Measurements from ENCODE around the gene POPDC2.
"Not testable (repeated sequence)": the region's sequence is repeated elsewhere in the genome, so short reads cannot be mapped to it uniquely, and the experiment has no call there.

The POPDC2 gene

DNA sequence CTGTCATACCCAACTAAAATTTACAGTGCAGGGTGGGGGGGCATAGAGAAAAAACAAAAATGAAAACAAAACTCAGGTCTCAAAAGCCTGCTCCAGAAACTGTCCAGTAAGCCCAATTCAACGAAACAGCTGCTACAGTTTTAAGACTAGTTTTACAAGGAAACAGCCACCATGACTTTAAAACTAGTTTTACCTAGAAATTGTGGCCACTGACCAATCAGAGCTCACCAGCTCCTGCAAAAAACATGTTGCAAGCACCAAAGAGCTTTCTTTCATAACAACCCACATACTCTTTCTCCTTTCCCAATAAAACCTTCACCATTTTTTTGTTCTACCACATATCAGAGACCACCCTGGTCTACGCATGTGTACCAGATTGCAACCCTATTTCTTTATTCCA, 35.1 kb upstream of the POPDC2 start:
- H3K4me3 ChIP-seq (ENCODE audit: low read depth, low read length), result no peak overlapping the region
- TF ChIP-seq, protein P1, sequence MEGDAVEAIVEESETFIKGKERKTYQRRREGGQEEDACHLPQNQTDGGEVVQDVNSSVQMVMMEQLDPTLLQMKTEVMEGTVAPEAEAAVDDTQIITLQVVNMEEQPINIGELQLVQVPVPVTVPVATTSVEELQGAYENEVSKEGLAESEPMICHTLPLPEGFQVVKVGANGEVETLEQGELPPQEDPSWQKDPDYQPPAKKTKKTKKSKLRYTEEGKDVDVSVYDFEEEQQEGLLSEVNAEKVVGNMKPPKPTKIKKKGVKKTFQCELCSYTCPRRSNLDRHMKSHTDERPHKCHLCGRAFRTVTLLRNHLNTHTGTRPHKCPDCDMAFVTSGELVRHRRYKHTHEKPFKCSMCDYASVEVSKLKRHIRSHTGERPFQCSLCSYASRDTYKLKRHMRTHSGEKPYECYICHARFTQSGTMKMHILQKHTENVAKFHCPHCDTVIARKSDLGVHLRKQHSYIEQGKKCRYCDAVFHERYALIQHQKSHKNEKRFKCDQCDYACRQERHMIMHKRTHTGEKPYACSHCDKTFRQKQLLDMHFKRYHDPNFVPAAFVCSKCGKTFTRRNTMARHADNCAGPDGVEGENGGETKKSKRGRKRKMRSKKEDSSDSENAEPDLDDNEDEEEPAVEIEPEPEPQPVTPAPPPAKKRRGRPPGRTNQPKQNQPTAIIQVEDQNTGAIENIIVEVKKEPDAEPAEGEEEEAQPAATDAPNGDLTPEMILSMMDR (IDR thresholded peaks at IDR 0.05; ENCODE audit: low read depth, low read length), result no peak

DNA sequence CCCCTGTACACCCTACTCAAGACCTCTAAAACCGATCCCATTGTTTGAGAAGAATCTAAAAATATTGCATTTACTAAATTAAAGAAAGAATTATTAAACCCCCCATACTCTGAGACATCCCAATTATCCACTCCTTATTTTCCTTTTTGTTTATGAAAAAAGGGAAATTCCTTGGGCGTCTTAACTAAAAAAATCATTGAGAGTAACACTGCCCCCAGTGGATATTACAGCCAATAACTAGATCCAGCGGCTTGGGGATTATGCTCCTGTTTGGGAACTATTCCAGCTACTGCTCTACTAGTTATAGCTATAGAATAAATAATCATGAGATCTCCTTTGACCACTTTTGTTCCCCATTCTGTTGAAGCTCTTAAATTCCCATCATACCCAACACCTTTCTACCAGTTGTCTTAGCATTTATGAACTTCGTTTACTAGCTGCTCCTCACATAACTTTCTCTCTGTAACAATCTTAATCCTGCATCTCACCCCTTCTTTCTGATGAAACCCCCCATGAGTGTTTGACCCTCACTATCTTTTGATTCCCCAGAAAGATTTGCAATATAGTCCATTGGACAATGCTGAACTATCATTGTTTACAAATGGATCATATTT, 29.8 kb upstream of the POPDC2 start:
- H3K4me3 ChIP-seq (ENCODE audit: low read depth, low read length), result no peak overlapping the region
- TF ChIP-seq, protein P1 (IDR thresholded peaks at IDR 0.05; ENCODE audit: low read depth, low read length), result peak; percentile 38

DNA sequence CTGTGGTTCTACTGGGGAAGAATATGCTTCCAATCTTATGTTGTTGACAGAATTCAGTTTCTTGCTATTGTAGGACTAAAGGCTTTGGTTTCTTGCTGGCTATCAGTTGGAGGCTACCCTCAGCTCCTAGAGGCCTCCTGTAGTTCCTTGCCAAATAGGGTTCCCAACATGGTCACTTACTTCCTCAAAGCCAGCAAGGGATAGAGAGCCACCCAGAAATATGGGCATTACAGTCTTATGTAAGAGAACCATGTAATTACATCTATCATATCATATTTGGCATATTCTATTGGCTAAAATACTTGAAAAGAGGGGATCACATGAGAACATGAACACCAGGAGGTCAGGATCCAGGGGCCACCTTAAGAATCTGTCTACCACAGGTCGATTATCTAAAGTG, 23.0 kb upstream of the POPDC2 start:
- TF ChIP-seq, protein P1 (IDR thresholded peaks at IDR 0.05; ENCODE audit: low read depth, low read length), result no peak
- H3K4me3 ChIP-seq (ENCODE audit: low read depth, low read length), result no peak overlapping the region

DNA sequence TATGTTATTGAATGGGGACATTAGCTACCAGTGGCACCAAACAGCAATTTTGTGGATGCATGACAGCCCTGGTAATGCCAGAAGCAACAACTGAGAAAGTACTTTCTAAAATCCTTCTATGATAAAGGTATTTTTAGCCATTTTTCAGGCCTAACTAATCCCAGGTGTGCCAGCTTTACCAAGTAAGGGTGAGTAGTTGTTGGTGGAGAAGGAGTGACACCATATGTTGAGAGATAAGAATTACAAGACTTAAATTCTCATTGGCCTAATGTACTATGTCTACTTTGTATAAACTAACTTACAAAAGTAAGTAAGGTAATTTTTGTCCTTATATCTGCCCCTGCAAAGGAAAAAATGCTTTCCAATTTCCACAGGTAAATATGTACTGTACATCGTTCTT, 20.9 kb upstream of the POPDC2 start:
- H3K4me3 ChIP-seq (ENCODE audit: low read depth, low read length), result no peak overlapping the region
- TF ChIP-seq, protein P1 (IDR thresholded peaks at IDR 0.05; ENCODE audit: low read depth, low read length), result no peak

DNA sequence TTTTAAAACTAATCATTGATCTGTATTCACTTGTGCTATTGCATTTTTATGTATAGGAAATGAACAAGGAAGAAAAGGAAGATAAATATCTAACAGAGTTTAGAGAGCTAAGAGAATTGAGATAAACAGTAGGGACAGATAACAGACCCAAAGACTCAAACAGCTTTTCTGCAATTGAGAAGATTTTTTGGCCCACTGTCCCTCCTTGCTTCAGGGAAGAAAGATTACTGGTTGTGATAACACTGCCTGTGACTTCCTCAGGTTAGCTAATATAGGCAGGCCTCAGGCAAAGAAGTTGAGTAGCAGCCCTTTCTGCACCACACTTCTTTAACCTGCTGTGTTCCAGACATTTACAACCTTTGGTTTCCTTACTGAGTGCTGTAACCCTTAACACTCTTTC, 19.5 kb upstream of the POPDC2 start:
- no peak overlapping the region for H3K4me3 ChIP-seq (ENCODE audit: low read depth, low read length)
- TF ChIP-seq, protein P1 (IDR thresholded peaks at IDR 0.05; ENCODE audit: low read depth, low read length), result no peak

DNA sequence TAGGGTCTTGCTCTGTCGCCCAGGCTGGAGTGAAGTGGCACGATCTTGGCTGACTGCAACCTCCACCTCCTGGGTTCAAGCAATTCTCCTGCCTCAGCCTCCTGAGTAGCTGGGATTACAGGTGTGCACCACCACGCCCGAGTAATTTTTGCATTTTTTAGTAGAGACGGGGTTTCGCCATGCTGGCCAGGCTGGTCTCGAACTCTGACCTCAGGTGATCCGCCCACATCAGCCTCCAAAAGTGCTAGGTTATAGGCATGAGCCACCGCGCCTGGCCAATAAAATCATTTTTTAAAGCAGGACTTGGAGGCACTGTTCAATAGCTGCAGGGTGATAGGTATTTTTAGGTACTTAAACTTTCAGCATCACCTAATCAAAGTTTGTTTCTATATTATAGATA, 17.8 kb upstream of the POPDC2 start:
- not testable (repeated sequence) for H3K4me3 ChIP-seq (ENCODE audit: low read depth, low read length)

DNA sequence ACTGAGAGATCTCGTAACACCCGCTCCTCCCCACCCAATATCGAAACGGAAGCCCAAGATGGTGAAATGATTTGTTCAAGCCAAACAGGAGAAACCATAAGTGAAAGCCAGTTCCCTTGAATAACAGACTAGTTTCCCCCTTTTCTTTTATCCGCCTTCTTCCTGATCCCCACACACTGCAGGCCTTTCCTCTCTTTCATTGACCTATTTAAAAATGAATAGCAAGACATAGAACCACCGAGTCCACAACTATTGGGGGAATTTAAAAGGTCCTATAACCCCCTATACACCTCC, 17.2 kb upstream of the POPDC2 start:
- H3K4me3 ChIP-seq (ENCODE audit: low read depth, low read length), result peak overlapping the region; percentile 73
- TF ChIP-seq, protein P1 (IDR thresholded peaks at IDR 0.05; ENCODE audit: low read depth, low read length), result no peak

Measured in WI38 (cell line).